ENCODE measurements around the gene ID4. TPM values are rescaled to one million over a fixed set of nuclear protein-coding genes. Genes with fewer than 3 reads are reported as not detected.

The ID4 gene
- total RNA-seq, 3 donors from 2014 or later: 3.0 to 7.4 (median 4.7) TPM

GRCh38 chr6:19848465-19849029 is 11.4 kb downstream of the ID4 start:
- ATAC-seq: no peak
- intact Hi-C loops (cut with DNase I, micrococcal nuclease): no loop called here
- no peak for TF ChIP-seq CTCF (IDR thresholded peaks at IDR 0.05)

GRCh38 chr6:19849196-19849595 is 12.0 kb downstream of the ID4 start:
- Histone ChIP-seq H3K4me1 (ENCODE audit: low read depth) (peaks cover 7% of the 10 kb centered on the region), H3K36me3 (ENCODE audit: low read depth) (no peaks in the 10 kb centered on the region), H3K9me3 (no peaks in the 10 kb centered on the region), H3K4me3 (no peak overlapping the region)
- ATAC-seq: no peak
- TF ChIP-seq CTCF (IDR thresholded peaks at IDR 0.05): no peak
- intact Hi-C loops (cut with DNase I, micrococcal nuclease): no loop called here
- DNase-seq: no peak

More at GRCh38 chr6:19848465-19849029, 11.4 kb downstream of the ID4 start:
- DNase-seq: no peak
- Histone ChIP-seq H3K9me3 (no peaks in the 10 kb centered on the region), H3K36me3 (ENCODE audit: low read depth) (no peaks in the 10 kb centered on the region), H3K4me3 (no peak overlapping the region), H3K4me1 (ENCODE audit: low read depth) (peaks cover 7% of the 10 kb centered on the region)

GRCh38 chr6:19849755-19850154 is 12.6 kb downstream of the ID4 start:
- no peak for TF ChIP-seq CTCF (IDR thresholded peaks at IDR 0.05)
- H3K4me3 ChIP-seq: no peak overlapping the region
- H3K36me3 ChIP-seq (ENCODE audit: low read depth): no peaks in the 10 kb centered on the region
- DNase-seq: no peak
- H3K9me3 ChIP-seq: no peaks in the 10 kb centered on the region
- peaks cover 7% of the 10 kb centered on the region for H3K4me1 ChIP-seq (ENCODE audit: low read depth)
- intact Hi-C loops (cut with DNase I, micrococcal nuclease): no loop called here
- ATAC-seq: no peak

DNA sequence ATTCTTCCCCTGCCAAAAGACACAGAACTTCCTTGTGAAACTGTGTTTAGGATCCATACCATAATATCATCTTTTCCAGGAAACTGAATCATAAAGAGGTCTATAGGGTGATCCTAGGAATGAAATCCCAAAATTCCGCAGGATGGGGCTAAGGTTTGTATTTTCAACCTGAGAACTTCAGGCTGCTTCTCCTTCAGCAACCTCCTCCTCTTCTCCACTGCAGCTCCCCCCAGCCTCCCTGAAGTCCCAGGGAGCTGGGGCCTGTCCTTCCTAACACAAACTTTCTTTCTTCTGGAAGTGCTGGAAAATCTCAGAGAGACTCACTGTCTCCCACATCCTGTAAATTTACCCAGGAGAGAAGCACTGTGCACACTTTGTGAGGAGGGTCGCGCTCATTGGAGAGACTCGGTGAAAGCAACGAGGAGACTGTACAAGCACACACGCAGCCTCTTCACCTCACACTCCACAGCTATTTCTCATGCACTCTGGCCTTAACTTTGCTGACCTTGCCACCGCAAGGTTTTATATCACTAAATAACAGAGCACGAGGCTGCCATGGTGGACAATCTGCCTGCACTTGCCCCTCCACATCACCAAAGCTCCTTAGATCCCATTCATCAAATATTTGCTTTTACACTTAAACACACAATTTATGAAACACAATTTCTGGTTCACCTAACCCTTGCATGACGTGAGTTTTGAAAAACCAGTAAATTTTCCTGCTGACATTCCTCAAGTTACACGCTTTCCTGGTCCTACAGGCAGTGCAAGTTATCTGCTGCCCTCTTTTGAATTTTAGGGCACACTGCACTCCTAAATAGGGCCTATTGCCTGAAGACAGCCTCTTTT is 14.3 kb downstream of the ID4 start:
- Histone ChIP-seq H3K36me3 (ENCODE audit: low read depth) (no peaks in the 10 kb centered on the region), H3K4me1 (ENCODE audit: low read depth) (peaks cover 7% of the 10 kb centered on the region), H3K4me3 (no peak overlapping the region), H3K9me3 (no peaks in the 10 kb centered on the region)
- peak; percentile 78 for ATAC-seq
- intact Hi-C loops (cut with DNase I, micrococcal nuclease): no loop called here
- DNase-seq: peak in 1 of 3 donors; percentile 46
- TF ChIP-seq CTCF (IDR thresholded peaks at IDR 0.05): peak; percentile 74

- no peak for ATAC-seq
- H3K9me3 ChIP-seq: no peaks in the 10 kb centered on the region
- no peak for DNase-seq
- H3K4me1 ChIP-seq (ENCODE audit: low read depth): peaks cover 7% of the 10 kb centered on the region
- H3K4me3 ChIP-seq: no peak overlapping the region
- no peak for TF ChIP-seq CTCF (IDR thresholded peaks at IDR 0.05)
- intact Hi-C loops (cut with DNase I, micrococcal nuclease): no loop called here
- no peaks in the 10 kb centered on the region for H3K36me3 ChIP-seq (ENCODE audit: low read depth)
Measured at GRCh38 chr6:19852090-19852457, 14.9 kb downstream of the ID4 start.

Measured in mucosa of descending colon (tissue), 3 donors.